GM12875 (cell line): ENCODE measurements around the gene SLC38A5.
"Not testable (repeated sequence)": the region's sequence is repeated elsewhere in the genome, so short reads cannot be mapped to it uniquely, and the experiment has no call there.

Experiments used
- H3K4me3 ChIP-seq: one replicate; pipeline ENCODE4 v1.5.1; 2011; ENCODE audit warnings: low read depth, low read length, control low read depth
- TF ChIP-seq, protein P1 (sequence below): IDR thresholded peaks from 2 replicates; pipeline ENCODE4 v1.5.1; 2011; ENCODE audit warnings: low read depth, mild to moderate bottlenecking, control low read depth, inconsistent platforms, low read length, moderate library complexity, borderline replicate concordance; ENCODE audit not compliant: insufficient read depth

The SLC38A5 gene

DNA sequence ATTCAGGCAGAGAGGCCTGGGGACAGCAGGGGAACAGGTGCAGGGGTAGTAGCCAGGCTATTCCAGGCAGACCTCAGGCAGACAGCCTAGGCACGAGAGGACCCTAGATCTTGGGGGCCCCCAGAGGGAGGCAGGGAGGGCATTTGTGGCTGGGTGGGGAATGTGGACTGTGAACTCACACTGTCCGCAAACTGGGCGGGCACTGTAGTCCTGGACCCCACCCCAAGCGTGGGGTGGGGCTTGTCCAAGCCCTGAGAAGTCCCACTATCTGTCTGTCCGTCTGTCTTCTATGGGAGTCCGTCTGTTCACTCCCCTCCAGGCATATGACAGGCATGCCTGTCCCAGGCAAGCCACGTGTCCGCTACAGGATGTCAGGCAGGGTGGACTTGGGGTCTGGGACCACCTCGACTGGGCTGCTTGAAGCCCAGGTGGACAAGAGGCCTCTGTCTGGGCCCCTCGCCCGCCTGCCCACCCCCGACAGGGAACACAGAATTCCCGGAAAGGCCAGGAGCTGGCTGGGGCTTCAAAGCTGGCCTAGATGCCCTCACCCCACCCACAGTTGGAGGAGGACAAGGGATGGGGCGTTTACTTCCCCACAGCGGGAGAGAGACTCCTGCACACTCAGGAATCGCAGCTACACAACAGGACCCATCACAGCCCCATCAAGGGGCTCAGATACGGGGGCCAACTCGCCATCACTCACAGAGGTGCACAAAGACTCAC is at the start of gene SLC38A5:
Gene SLC38A5, minus strand, starts transcription at position 151 of the 723 bp plus-strand sequence. CDS start 2,336 bp downstream, outside the sequence.
- TF ChIP-seq, protein P1, sequence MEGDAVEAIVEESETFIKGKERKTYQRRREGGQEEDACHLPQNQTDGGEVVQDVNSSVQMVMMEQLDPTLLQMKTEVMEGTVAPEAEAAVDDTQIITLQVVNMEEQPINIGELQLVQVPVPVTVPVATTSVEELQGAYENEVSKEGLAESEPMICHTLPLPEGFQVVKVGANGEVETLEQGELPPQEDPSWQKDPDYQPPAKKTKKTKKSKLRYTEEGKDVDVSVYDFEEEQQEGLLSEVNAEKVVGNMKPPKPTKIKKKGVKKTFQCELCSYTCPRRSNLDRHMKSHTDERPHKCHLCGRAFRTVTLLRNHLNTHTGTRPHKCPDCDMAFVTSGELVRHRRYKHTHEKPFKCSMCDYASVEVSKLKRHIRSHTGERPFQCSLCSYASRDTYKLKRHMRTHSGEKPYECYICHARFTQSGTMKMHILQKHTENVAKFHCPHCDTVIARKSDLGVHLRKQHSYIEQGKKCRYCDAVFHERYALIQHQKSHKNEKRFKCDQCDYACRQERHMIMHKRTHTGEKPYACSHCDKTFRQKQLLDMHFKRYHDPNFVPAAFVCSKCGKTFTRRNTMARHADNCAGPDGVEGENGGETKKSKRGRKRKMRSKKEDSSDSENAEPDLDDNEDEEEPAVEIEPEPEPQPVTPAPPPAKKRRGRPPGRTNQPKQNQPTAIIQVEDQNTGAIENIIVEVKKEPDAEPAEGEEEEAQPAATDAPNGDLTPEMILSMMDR, result no peak
- H3K4me3 ChIP-seq, result peak within 1 kb of the TSS; percentile 63

DNA sequence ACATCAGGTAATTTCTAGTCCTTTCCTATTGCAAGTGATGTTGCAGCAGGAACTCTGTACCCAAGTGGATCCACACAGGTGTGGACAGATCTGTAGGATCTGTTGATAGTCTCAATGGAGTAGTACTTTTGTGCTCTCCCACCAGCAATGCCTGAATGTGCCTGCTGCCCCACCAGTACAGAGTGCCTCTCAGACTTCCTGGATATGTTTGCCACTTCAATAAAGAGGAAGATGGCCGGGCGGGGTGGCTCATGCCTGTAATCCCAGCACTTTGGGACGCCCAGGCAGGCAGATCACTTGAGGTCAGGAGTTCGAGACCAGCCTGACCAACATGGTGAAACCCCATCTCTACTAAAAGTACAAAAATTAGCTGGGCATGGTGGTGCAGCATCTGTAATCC is 49.4 kb upstream of the SLC38A5 start:
- not testable (repeated sequence) for H3K4me3 ChIP-seq

DNA sequence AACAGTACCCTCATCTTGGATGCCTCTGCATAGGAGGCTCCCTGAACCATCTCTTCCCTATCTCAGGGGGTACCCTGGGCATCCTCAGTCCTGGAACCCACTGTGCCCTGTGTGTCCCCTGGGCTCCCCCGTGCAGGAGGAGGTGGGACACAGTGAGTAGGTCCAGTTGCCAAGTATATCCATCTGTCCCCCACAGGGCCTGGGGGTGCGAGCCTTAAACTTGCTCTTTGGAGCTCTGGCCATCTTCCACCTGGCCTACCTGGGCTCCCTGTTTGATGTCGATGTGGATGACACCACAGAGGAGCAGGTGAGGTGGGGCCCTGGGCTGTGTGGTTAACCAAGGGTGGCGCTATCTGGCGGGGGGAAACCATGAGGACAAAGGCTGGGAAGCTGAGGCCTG is 46.9 kb upstream of the SLC38A5 start:
- TF ChIP-seq, protein P1, result no peak

DNA sequence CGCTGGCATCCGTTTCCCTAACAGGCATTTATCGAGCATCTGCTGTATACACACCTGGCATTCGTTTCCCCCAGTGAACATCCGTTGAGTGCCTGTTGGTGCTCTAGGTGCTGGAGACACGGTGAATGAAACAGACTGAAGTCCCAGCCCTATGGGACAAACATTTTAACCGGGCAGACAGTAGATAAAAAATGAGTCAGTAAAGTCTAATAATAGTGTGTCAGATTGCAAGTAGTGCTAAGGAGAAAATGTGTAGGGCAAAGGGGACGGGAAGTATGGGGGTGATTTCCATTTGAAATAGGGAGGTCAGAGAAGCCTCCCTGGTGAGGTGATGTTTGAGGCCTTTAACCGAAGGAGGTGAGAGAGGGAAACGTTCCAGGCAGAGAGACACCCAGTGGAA is 46.2 kb upstream of the SLC38A5 start:
- no peak overlapping the region for H3K4me3 ChIP-seq
- TF ChIP-seq, protein P1, result no peak

More for the DNA sequence above, 46.9 kb upstream of the SLC38A5 start:
- no peak overlapping the region for H3K4me3 ChIP-seq

DNA sequence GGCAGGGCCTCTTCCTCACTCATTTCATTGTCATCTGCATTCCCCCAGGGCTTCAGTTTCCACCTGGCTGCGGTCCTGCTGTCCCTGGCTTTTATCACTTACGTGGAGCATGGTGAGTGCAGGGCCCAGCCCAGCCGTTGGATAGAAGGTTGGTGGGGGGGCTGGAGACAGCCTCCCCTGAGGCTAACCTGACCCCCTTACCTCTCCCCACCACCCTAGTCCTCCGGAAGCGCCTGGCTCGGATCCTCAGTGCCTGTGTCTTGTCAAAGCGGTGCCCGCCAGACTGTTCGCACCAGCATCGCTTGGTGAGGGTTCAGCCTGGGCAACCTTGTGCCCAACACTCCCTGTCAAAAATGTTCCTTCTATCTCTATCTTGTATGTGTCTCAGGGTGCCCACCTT is 45.8 kb upstream of the SLC38A5 start:
- TF ChIP-seq, protein P1, result no peak
- H3K4me3 ChIP-seq, result no peak overlapping the region

DNA sequence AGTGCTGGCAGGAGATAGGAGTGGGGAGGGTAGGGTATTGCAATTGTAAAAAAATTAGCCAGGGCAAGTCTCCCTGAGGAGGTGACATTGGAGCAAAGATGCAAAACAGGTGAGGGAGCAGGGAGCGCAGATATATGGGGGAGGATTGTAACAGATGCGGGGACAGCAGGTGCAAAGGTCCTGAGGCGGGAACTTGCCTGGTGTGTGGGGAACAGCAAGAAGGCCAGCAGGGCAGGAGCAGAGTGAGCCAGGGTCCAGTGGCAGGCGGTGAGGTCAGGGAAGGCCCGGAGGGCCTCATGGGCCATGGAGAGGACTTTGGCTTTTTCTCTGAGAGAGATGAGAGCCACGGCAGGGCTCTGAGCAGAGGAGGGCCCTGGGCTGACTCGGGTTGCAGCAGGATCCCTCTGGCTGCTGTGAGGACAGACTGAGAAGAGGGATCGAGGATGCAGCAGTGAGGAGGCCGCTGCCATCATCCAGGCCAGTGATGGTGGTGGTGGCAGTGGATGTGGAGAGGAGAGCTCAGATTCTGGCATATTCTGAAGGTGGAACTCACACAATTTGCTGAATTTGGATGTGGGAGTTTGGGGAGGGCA is 44.9 kb upstream of the SLC38A5 start:
- TF ChIP-seq, protein P1, result no peak
- no peak overlapping the region for H3K4me3 ChIP-seq

DNA sequence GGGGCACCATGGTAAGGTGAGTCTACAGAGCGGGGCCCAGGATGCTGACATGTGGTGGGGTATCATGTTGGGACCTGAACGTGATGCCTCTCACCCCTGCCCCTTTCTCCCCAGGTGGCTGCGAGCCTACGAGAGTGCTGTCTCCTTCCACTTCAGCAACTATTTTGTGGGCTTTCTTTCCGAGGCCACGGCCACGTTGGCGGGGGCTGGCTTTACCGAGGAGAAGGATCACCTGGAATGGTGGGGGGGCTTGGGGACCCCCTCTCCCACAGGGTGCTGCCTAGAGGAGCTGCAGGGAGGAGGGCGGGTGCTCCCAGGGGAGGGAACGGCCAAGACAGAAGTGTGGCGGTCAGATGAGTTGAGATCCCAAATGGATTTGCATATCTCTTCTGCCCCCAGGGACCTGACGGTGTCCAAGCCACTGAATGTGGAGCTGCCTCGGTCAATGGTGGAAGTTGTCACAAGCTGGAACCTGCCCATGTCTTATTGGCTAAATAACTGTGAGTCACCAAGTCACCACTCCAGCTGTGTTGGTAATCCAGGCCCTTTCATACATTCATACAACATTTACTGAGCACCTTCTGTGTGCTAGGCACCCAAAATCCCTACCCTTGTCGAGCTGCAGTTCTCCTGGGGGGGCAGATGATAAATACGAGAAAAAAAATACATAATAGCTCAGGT is 44.2 kb upstream of the SLC38A5 start:
- H3K4me3 ChIP-seq, result no peak overlapping the region
- TF ChIP-seq, protein P1, result no peak
